ENCODE measurements around the gene PGPEP1.

The PGPEP1 gene

DNA sequence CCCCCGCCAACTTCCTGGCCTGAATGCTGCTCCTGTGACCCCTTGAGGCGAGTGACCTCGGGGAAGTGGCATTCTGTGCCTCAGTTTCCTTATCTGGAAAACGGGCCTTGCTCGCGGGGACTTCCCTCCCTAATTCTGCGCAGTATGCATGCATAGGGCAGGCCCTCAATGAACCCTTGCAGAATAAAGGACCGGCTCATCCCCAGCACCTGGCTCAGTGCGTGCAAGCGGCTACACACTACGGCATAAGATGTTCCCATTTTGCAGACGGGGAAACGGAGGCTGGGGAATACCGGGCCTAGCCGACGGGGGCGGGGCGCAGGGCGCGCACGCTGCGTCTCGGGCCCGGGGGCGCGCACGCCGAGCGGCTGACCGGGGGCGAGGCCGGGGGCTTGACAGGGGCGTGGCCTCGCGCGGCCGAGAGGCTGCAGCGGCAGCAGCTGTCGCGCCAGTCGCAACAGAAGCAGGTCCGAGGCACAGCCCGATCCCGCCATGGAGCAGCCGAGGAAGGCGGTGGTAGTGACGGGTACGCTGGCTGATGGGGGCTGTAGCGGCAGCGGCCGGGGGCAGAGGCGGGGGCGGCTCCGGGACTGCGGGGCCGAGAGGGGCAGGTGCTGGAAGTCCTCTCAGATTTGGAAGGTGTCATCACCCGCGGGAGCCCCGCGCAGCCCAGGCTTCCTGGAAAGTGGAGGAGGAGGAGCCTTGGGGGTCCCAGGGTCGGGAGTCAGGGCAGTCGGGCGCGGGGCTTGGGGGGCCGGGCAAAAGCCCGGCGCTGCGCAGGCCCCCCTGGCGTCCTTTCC lies at the start of gene PGPEP1:
TSS of gene PGPEP1 (plus strand) at position 409 of the 800 bp plus-strand sequence. CDS start at position 493, 84 bp downstream.
- peak; percentile 68 for DNase-seq

GRCh38 chr19:18291019-18291524 lies 49.3 kb upstream of the PGPEP1 start:
- no peak for DNase-seq

DNA sequence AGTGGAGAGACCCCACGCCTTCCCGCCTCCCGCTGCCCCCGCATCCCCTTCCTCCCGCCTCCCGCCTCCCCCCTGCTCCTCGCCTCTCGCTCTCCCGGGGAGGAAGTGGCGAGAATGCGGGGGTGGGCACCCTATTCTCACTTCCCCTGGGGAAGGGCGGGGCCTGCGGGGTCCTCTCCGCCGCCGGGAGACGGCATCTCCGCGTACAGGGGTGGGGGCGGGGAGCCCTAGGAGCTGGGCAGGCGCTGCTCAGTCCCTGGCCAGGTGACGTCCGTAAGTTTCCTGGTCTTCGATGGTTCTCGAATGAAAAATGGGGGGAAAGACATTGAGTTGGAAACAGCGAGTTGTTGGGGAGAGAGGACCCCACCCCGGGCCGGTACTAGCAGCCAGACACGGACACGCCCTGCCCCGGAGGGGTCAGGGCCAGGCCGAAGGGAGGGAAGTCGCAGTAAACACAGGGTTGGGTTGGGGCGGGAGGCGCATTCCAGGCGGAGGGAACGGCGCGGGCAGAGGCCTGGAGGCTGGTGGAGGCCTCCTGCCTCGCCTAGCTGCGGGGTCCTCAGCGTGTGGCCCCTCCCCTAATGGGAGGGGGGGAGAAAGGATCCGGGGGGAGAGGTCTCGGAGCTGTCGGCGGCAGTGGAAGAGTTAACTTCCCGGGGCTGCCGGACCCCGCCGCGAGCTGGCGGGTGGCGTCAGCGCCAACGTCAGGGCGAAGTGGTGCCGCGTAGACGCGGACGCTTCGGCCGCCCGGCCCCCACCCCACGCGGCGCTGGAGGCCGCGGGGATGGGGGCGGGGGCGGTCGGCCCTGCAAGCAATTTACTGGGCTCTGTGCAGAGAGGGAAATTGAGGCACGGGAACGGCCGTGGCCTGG lies 48.6 kb upstream of the PGPEP1 start:
- peak; percentile 85 for DNase-seq

GRCh38 chr19:18292462-18292809 lies 48.0 kb upstream of the PGPEP1 start:
- DNase-seq, result no peak

GRCh38 chr19:18292810-18293641 lies 47.4 kb upstream of the PGPEP1 start:
- DNase-seq, result peak; percentile 67

- no peak for DNase-seq
Measured at GRCh38 chr19:18293642-18294466, 46.5 kb upstream of the PGPEP1 start.

GRCh38 chr19:18294467-18294864 lies 45.9 kb upstream of the PGPEP1 start:
- peak; percentile 94 for DNase-seq

GRCh38 chr19:18295034-18295451 lies 45.4 kb upstream of the PGPEP1 start:
- DNase-seq, result no peak

DNA sequence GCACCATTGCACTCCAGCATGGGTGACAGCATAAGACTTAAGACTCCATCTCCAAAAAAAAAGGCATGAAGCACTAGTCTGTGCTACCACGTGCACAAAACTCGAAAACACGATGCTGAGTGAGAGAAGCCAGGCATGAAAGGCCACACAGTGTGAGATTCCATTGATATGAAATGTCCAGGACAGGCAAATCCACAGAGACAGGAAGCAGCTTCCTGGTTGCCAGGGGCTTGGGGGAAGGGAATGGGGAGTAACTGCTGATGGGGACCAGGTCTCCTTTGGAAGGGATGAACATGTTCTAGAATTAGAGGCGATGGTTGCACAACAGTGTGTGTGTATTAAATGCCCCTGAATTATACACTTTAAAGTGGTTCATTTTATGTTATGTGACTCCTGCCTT lies 43.1 kb upstream of the PGPEP1 start:
- no peak for DNase-seq

DNA sequence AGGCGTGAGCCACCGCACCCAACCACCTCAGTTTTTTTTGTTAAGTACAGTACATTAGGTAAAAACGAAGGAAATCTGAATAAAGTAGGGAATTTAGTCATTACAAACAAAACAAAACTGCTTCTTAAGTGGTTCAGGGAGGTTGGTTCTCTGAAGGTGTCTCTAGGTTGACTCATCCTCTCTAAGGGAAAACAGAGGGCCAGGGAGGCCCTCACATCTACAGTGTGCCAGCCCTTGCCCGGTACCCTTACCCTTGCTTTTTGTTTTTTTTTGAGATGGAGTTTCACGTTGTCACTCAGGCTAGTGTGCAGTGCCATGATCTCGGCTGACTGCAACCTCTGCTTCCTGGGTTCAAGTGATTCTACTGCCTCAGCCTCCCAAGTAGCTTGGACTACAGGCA lies 41.8 kb upstream of the PGPEP1 start:
- no peak for DNase-seq

DNA sequence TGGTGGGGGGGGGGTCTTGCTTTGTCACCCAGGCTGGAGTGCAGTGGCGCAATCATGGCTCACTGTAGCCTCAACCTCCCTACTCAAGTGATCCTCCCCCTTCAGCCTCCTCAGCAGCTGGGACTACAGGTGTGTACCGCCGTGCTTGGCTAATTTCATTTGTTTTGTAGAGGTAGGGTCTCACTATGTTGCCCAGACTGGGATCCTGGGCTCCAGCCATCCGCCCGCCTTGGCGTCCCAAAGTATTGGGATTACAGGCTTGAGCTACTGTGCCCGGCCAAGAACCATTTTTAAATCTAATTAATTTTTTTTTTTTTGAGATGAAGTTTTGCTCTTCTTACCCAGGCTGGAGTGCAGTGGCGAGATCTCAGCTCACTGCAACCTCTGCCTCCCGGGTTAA lies 40.7 kb upstream of the PGPEP1 start:
- no peak for DNase-seq

- no peak for DNase-seq
Measured at GRCh38 chr19:18300930-18301717, 39.3 kb upstream of the PGPEP1 start.

DNA sequence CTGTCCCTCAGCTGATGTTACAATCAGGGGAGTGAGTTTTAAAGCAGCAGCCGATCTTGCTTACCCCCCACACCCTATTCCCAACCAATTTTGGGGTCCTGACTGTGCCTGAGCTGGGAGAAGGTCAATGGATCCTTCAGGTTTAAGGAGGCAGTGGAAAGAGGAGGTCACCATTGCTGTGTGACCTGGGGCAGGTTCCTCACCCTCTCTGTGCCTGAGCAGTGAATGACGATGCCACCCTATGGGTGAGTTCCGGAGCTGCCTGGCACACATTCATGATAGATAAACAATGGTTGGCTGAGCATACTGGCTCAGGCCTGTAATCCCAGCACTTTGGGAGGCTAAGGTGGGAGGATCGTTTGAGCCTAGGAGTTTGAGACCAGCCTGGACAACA lies 38.7 kb upstream of the PGPEP1 start:
- no peak for DNase-seq

- DNase-seq, result no peak
Measured at GRCh38 chr19:18304208-18304457, 36.3 kb upstream of the PGPEP1 start.

DNA sequence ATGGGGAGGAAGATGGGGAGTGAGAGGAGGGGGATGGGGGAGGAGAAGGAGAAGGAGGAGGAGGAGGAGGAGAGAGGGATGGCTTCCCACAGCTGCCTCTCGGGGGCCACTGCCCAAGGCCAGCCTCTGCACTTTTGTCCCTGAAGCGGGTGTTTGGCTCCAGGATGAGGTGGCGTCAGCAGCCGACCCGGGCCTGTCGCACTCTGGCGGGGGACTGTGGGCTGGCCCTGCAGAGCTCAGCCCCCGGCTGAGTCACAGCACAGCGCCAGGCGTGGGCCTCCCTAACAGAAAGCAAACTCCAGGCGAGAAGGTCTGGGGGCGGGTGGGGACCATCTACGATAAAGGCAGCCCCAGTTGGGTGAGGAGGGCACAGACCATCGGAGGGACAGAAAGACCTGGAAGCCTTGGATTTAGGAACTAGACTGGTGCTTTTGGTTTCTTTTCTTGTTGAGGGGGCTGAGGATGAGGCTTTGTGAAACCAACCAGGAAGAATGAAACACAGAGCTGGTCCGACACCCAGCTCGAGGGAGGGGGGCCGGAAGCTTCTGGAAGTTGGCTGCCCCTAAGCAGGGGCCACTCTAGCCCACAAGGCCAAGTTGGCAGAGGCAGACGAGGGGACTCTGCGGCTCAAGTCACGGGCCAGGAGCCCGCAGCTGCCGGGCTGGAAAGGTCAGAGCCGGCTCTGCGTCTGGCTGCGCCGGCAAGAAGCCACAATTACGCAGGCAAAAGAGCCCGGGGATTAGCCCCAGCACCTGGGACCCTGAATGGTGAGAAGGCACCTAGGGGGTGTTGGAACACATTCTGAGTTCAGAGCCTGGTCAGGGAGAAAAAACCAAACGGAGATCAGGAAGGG lies 35.7 kb upstream of the PGPEP1 start:
- DNase-seq, result peak; percentile 87

DNA sequence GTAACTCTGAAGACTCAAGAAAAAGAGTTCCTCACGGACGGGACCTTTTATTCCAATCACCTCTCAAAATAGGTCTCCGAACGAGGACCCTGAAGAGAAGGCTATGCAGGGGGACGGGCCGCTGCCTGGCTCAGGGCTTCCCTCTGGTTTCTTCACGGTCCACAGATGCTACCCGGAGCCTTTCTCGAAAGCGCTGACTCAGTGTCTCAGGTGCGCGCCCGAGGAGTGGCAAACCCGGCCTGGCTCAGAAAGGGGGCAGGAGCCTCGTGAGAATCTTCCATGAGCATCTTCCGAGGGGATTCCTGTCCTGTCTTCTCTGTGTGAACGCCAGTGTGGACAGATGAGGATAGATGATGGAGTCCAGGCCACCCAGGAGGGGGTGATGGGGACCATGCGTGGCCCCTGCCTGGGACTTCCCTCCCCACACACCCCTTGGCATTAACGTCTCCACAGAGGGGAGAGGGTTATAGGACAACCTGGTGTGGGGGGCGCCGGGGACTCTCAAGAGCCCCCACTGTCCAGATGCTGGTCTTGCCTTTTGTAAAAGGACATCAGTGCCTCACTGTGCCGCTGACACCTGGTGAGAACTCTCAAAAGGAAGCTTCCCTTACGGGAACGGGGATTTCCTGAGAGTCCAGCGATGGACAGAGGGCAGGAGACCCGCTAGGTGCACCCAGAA lies 34.0 kb upstream of the PGPEP1 start:
- DNase-seq, result no peak

DNA sequence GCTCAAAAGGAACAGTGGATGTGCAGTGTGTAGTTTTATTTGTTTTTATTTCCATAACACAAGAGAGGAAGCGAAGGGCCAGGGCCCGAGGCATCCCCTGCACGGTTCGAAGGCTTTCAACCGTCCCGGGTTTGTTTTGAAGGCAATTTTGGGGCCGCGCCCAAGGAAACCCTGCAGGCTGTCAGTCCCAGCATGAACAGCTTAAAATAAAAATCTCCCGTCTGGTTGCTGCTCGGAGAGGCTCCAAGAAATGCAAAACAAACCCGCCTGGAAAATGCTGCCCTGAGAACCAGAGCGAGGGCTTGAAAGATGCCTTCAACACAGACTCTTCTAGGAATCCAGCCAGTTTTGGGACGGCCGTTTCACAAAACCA lies 33.5 kb upstream of the PGPEP1 start:
- DNase-seq, result no peak

GRCh38 chr19:18307271-18307681 lies 33.1 kb upstream of the PGPEP1 start:
- DNase-seq, result peak; percentile 60

DNA sequence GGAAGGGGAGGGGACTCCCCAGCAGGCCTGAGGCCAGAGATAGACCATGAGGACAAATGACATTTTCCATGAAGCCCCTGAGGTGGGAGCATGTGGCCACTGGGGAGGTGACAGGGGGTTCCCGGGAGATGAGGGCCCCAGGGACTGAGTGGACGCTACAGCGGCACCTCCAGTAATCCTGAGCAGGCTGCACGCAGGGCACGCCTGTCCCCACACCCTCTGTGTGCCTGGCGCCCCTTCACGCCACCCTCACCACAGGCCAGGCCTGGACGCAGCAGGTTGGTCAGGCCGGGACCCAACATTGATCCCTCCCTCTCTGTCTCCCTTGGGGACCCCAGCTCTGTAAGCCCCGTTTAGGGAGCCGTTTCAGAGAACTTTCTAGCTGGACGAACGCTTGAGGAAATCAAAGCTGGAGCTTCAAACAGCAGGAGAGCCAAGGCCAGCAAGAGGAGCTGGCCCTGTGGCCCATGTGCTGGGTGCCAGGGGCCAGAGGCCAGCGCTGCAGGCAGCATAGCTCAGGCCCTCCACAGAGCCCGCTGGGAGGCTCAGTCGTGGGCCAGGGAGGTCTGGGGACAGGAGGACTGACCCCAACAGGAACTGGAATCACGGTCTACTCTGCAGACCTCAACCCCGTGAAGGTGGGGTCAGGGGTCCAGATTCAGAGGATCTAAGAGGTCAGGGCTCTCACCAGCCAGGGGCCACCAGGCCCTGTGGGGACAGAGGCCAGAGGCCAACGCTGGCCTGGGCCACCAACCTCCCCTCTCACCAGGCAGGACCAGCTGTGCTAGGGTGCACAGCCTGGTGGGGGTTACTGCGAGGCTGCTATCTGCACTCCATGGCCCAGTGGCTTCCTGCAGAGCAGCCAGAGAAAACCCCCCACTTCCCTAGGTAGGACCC lies 32.1 kb upstream of the PGPEP1 start:
- DNase-seq, result no peak

Data from CD4-positive, alpha-beta T cell treated with Interleukin-12 subunit alpha and Interleukin-12 subunit beta, for 1 hour (primary cell).